SK-N-MC (cell line): ENCODE data around the gene LHFPL2.

Experiments
- FOXP2 ChIP-seq: optimal IDR thresholded peaks from 2 replicates; pipeline ENCODE3; 2011; ENCODE audit warnings: mild to moderate bottlenecking, moderate library complexity; ENCODE audit not compliant: insufficient read depth; ENCODE audit errors: extremely low read length, control extremely low read depth
- POLR2AphosphoS5 ChIP-seq: IDR thresholded peaks from 2 replicates; pipeline ENCODE4 v1.6.1; 2012; ENCODE audit warnings: mild to moderate bottlenecking, low read depth, low read length, borderline replicate concordance

DNA sequence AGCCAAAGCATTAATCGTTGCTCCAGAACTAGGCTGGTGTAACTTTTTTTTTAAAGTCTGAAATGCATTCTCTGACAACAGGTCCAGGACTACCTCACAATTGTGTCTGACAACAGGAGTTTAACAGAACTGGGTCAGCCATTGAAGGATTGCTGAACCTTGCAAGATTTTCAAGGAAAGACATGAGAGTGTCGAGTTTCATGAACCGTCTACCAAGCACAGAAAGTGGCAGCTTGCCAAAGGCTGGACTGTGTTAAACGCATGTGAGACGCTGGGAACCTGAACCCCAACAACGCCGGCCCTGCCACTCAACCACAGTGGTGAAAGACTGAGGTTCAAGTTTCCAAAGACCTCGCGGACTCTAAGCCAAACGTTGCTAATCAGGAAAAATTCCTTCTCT, 79.1 kb downstream of the LHFPL2 start:
- TF ChIP-seq FOXP2 = no peak
- TF ChIP-seq POLR2AphosphoS5 = no peak
